H1 (cell line): ENCODE measurements around the gene RASSF3. TPM values are rescaled to one million over a fixed set of nuclear protein-coding genes. Genes with fewer than 3 reads are reported as not detected.
"Not testable (repeated sequence)": the region's sequence is repeated elsewhere in the genome, so short reads cannot be mapped to it uniquely, and the experiment has no call there.

ENCODE experiments used
- CTCF ChIA-PET: fragments of 300-600 bp; sonication (Branson Sonifier 250); formaldehyde crosslinking; loops from one replicate; lab custom pipeline; 2021; ENCODE audit not compliant: partially characterized antibody; lab: Charles Lee
- POLR2A ChIA-PET: fragments of 300-600 bp; sonication (Branson Sonifier 250); formaldehyde crosslinking; loops from one replicate; lab custom pipeline; 2021; ENCODE audit warnings: inconsistent platforms; ENCODE audit not compliant: partially characterized antibody; lab: Charles Lee
- DNase-seq, 2 experiments: peaks; one replicate each; pipeline versions ENCODE4 v3.0.0 to v3.0.0-alpha.2; 2010 to 2022; ENCODE audit warnings: low spot score in 2 of 2, low read depth in 1 of 2, mixed read lengths in 1 of 2
- FAIRE-seq: peaks from 2 replicates; lab custom pipeline; 2011; peaks lifted over from hg19 to GRCh38; lab: Jason Lieb, UNC
- H2AFZ ChIP-seq: 2 replicates; pipeline ENCODE4 v1.8.1; 2012; ENCODE audit warnings: low read length, inconsistent platforms
- H2AK5ac ChIP-seq: 2 replicates; pipeline ENCODE4 v1.6.1; 2013; ENCODE audit warnings: low read depth, low read length
- H2BK120ac ChIP-seq: replicated peaks from 2 replicates; pipeline ENCODE3; 2013; ENCODE audit warnings: low read depth, low read length, inconsistent platforms
- H2BK12ac ChIP-seq: 2 replicates; pipeline ENCODE4 v1.6.1; 2013; ENCODE audit warnings: low read depth, low read length
- H2BK15ac ChIP-seq: 2 replicates; pipeline ENCODE4 v1.6.1; 2013; ENCODE audit warnings: low read length
- H2BK20ac ChIP-seq: 2 replicates; pipeline ENCODE4 v1.6.1; 2013; ENCODE audit warnings: low read length
- H2BK5ac ChIP-seq: 2 replicates; pipeline ENCODE4 v1.6.1; 2013; ENCODE audit warnings: low read depth, low read length
- H3K14ac ChIP-seq: 2 replicates; pipeline ENCODE4 v1.6.1; 2013; ENCODE audit warnings: inconsistent platforms; ENCODE audit not compliant: insufficient read length
- H3K18ac ChIP-seq: 2 replicates; pipeline ENCODE4 v1.6.1; 2013; ENCODE audit warnings: low read length; ENCODE audit errors: extremely low read depth
- H3K23ac ChIP-seq: 2 replicates; pipeline ENCODE4 v1.6.1; 2013; ENCODE audit warnings: inconsistent platforms; ENCODE audit not compliant: insufficient read length
- H3K23me2 ChIP-seq: 2 replicates; pipeline ENCODE4 v1.6.1; 2013; ENCODE audit warnings: low read depth, low read length
- H3K27ac ChIP-seq: 2 replicates; pipeline ENCODE4 v1.6.1; 2011; ENCODE audit warnings: low read depth, low read length, inconsistent platforms
- H3K27me3 ChIP-seq, 4 experiments: replicated peaks in 1 of 4; 1 replicate in 1 of 4; 2 replicates in 3 of 4; pipeline versions ENCODE4 v1.6.1 to v1.8.1; 2011 to 2013; ENCODE audit warnings: low read length in 3 of 4, mild to moderate bottlenecking in 3 of 4, inconsistent platforms in 2 of 4, mixed read lengths in 2 of 4, moderate library complexity in 1 of 4; ENCODE audit not compliant: control insufficient read depth in 3 of 4, insufficient read depth in 3 of 4; ENCODE audit errors: extremely low read depth in 1 of 4
- H3K36me3 ChIP-seq, 4 experiments: 2 replicates each; pipeline versions ENCODE4 v1.6.1 to v1.8.1; 2011 to 2013; ENCODE audit warnings: mild to moderate bottlenecking in 4 of 4, low read length in 3 of 4, moderate library complexity in 2 of 4, control low read depth in 1 of 4, inconsistent platforms in 1 of 4; ENCODE audit not compliant: insufficient read depth in 4 of 4, control insufficient read depth in 2 of 4
- H3K4ac ChIP-seq: replicated peaks from 2 replicates; pipeline ENCODE3; 2013; ENCODE audit warnings: low read length, low read depth, mixed read lengths, inconsistent platforms; ENCODE audit not compliant: insufficient read length
- H3K4me1 ChIP-seq, 4 experiments: replicated peaks in 1 of 4; 1 replicate in 1 of 4; 2 replicates in 3 of 4; pipeline versions ENCODE4 v1.6.1 to v1.8.1; 2011 to 2013; ENCODE audit warnings: low read length in 3 of 4, inconsistent platforms in 2 of 4, mixed read lengths in 1 of 4; ENCODE audit not compliant: insufficient read depth in 4 of 4, control insufficient read depth in 3 of 4
- H3K4me2 ChIP-seq, 2 experiments: 2 replicates each; pipeline versions ENCODE4 v1.6.1 to v1.8.1; 2011 to 2013; ENCODE audit warnings: low read depth in 2 of 2, low read length in 2 of 2, control low read depth in 1 of 2, inconsistent platforms in 1 of 2, mild to moderate bottlenecking in 1 of 2; ENCODE audit not compliant: insufficient read depth in 1 of 2
- H3K4me3 ChIP-seq, 4 experiments: fragments of 200-600, 300-600 bp in 1 of 4; sonication (generic), shearing (Covaris generic), sonication (Bioruptor Twin) in 1 of 4; 2 replicates each; pipeline versions ENCODE4 v1.5.1 to v1.8.1; 2011 to 2016; ENCODE audit warnings: low read length in 4 of 4, low read depth in 3 of 4, control low read depth in 2 of 4, inconsistent platforms in 2 of 4, mild to moderate bottlenecking in 2 of 4, mixed read lengths in 1 of 4, moderate library complexity in 1 of 4; ENCODE audit not compliant: insufficient read depth in 2 of 4; ENCODE audit errors: extremely low read depth in 1 of 4
- H3K56ac ChIP-seq: replicated peaks from 2 replicates; pipeline ENCODE3; 2013; ENCODE audit warnings: low read depth, mild to moderate bottlenecking, mixed read lengths, low read length, inconsistent platforms; ENCODE audit not compliant: insufficient read length
- H3K79me1 ChIP-seq: 2 replicates; pipeline ENCODE4 v1.6.1; 2013; ENCODE audit warnings: low read depth, low read length, control low read depth
- H3K79me2 ChIP-seq, 2 experiments: 2 replicates each; pipeline versions ENCODE4 v1.6.1 to v1.8.1; 2012 to 2013; ENCODE audit warnings: low read length in 2 of 2, mild to moderate bottlenecking in 2 of 2, inconsistent platforms in 1 of 2; ENCODE audit not compliant: insufficient read depth in 2 of 2, control insufficient read depth in 1 of 2
- H3K9ac ChIP-seq, 4 experiments: replicated peaks in 1 of 4; 1 replicate in 1 of 4; 2 replicates in 3 of 4; pipeline versions ENCODE4 v1.6.1 to v1.8.1; 2011 to 2013; ENCODE audit warnings: low read depth in 3 of 4, low read length in 3 of 4, control low read depth in 2 of 4, mild to moderate bottlenecking in 2 of 4, moderate library complexity in 2 of 4, inconsistent platforms in 1 of 4; ENCODE audit errors: extremely low read depth in 1 of 4
- H3K9me3 ChIP-seq, 2 experiments: 2 replicates each; pipeline versions ENCODE4 v1.6.1 to v1.8.1; 2012 to 2013; ENCODE audit warnings: mild to moderate bottlenecking in 2 of 2, moderate library complexity in 2 of 2, control low read depth in 1 of 2, inconsistent platforms in 1 of 2, low read depth in 1 of 2, low read length in 1 of 2, mixed read lengths in 1 of 2; ENCODE audit not compliant: insufficient read depth in 2 of 2
- H4K20me1 ChIP-seq, 2 experiments: replicated peaks in 1 of 2; 2 replicates each; pipeline versions ENCODE3 to v1.8.1; 2011 to 2013; ENCODE audit warnings: inconsistent platforms in 2 of 2, low read length in 2 of 2, mild to moderate bottlenecking in 1 of 2; ENCODE audit not compliant: insufficient read depth in 2 of 2, control insufficient read depth in 1 of 2
- H4K5ac ChIP-seq: 2 replicates; pipeline ENCODE4 v1.6.1; 2013; ENCODE audit warnings: low read length, low read depth, mixed read lengths, inconsistent platforms; ENCODE audit not compliant: insufficient read length
- H4K8ac ChIP-seq: 2 replicates; pipeline ENCODE4 v1.8.0; 2013; ENCODE audit warnings: mild to moderate bottlenecking, moderate library complexity, low read length, inconsistent platforms; ENCODE audit not compliant: insufficient read depth; ENCODE audit errors: extremely low read depth
- H4K91ac ChIP-seq: replicated peaks from 2 replicates; pipeline ENCODE3; 2013; ENCODE audit warnings: low read length, mixed read lengths, inconsistent platforms; ENCODE audit not compliant: insufficient read length
- WGBS, 2 experiments: shearing (Covaris generic) in 1 of 2; methylation state at CpG; one replicate each; pipeline versions ENCODE4 v1.1.6 to v1.1.7; 2013 to 2015; ENCODE audit warnings: low lambda C conversion rate in 2 of 2, mixed read lengths in 2 of 2, inconsistent platforms in 1 of 2, low coverage in 1 of 2, missing lambda C conversion rate in 1 of 2; ENCODE audit not compliant: insufficient replicate concordance in 2 of 2, insufficient coverage in 1 of 2, insufficient read length in 1 of 2; ENCODE audit errors: extremely low coverage in 1 of 2, missing lambda C conversion rate in 1 of 2; 5-methylcytosine and 5-hydroxymethylcytosine counted together
- polyA plus RNA-seq, 7 experiments: library from polyadenylated mRNA; depleted of rRNA in 3 of 7; stranded (reverse) in 5 of 7; unstranded in 2 of 7; fragments of >200 nt in 5 of 7; fragments of 200-250 nt in 2 of 7; gene quantifications; 1 replicate in 5 of 7; 2 replicates in 1 of 7; 4 replicates in 1 of 7; pipeline versions ENCODE4 v1.2.1 to v1.2.3, GENCODE V29; 2011 to 2013; ENCODE audit warnings: missing spikeins in 2 of 7, mixed read lengths in 2 of 7
- total RNA-seq: library from RNA; stranded (reverse); fragmentation: NEBNext Ultra II Directional; extraction: Animal tissue kit (Norgen Biotek cat#: 25700); gene quantifications from 2 replicates; pipeline ENCODE4 v1.2.1, GENCODE V29; 2021

RASSF3 gene
- total and polyA plus RNA-seq, 2 of the 8 experiments (the other 6 are each of a cell fraction or from before 2014, with no cell fraction given) = 19.1 to 64.3 TPM

DNA sequence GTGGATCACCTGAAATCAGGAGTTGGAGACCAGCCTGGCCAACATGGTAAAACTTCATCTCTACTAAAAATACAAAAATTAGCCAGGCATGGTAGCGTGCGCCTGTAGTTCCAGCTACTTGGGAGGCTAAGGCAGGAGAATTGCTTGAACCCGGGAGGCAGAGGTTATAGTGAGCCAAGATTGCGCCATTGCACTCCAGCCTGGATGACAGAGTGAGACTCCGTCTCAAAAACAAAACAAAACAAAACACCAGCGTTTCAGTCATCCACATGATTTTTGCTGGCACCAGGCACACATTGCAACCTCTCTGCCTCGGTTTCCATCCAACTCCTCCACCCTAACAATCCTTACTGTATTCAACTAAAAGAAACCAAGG lies 26.9 kb upstream of the RASSF3 start:
- not testable (repeated sequence) for H3K27me3 ChIP-seq, H3K18ac ChIP-seq, H4K91ac ChIP-seq, H3K9ac ChIP-seq, H3K56ac ChIP-seq, H2BK20ac ChIP-seq, H2AFZ ChIP-seq, H3K4me3 ChIP-seq, H3K4me2 ChIP-seq, H3K36me3 ChIP-seq, FAIRE-seq, H3K79me2 ChIP-seq, H2BK15ac ChIP-seq, H2BK120ac ChIP-seq, DNase-seq, H3K14ac ChIP-seq, H3K9me3 ChIP-seq, H2AK5ac ChIP-seq, H2BK12ac ChIP-seq, H4K8ac ChIP-seq, H4K20me1 ChIP-seq, H3K23ac ChIP-seq, H2BK5ac ChIP-seq, H4K5ac ChIP-seq, H3K79me1 ChIP-seq, H3K4me1 ChIP-seq, H3K27ac ChIP-seq, H3K23me2 ChIP-seq, H3K4ac ChIP-seq
- ChIA-PET CTCF (interaction anchor here (0.8 to 1.5 kb wide), 5 partner anchors 12 to 111 kb away, joined by 3 to 4 read pairs (median 3); no protein-coding TSS in a partner anchor), POLR2A (interaction anchor here (1.2 kb wide), 1 partner anchor 14 kb away, joined by 3 read pairs; no protein-coding TSS in a partner anchor)
- WGBS, 2 experiments = 97% methylated on average over 7 of the region's 7 CpGs; no CpG with 5 or more reads in 1 of the 2 experiments
